Stimulated activated CD4-positive, alpha-beta T cell treated with anti-CD3 and anti-CD28 coated beads, Interleukin-12 subunit alpha, Interleukin-12 subunit beta, amount 100 ng/mL, for 48 hours (primary cell): ENCODE results near the gene NOS1AP.

Source experiments
- DNase-seq, 3 donors: peaks; one replicate each; pipeline ENCODE4 v3.0.0-alpha.2; 2020; ENCODE audit warnings: low read depth in 2 of 3, low spot score in 1 of 3

Gene NOS1AP

DNA sequence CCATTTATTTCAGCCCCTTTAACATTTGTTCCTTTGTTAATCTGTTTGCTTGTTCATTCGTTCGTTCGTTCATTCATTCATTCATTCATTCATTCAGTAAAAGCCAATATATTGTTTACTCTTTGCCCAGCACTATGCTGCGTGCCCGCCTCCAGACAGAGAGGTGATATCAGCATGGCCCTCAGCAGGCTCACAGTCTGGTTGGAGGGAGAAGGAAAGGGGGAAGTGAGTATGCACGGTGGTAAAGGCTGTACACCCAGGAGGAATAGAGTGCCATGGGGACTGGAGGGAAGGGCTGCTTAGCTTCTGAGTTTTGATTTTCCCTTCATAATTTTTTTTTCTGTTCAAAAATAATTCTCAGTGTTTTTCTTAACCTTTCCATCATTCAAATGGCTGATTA is 144.7 kb downstream of the NOS1AP start:
- no peak for DNase-seq

- no peak for DNase-seq
Measured at GRCh38 chr1:162215902-162216301, 146.4 kb downstream of the NOS1AP start.

DNA sequence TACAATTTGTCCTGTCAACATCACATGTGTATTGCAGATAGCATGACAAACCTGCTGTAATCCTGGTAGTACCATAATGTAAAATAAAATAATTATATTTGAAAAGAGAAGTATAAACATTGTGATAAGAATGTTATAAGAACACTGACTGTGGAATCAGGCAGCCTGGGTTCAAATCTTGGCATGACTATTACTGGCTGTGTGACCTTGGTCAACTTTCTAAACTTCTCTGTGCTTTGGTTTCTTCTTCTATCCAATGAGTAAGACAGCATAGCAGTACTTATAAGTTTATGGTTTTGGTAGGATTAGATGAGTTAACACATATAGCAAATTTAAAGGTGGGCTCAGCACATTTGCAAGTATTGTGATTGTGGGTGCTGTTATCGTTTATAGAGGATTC is 147.1 kb downstream of the NOS1AP start:
- DNase-seq, result no peak

GRCh38 chr1:162217706-162218105 is 148.2 kb downstream of the NOS1AP start:
- no peak for DNase-seq

GRCh38 chr1:162218546-162218945 is 149.1 kb downstream of the NOS1AP start:
- no peak for DNase-seq

DNA sequence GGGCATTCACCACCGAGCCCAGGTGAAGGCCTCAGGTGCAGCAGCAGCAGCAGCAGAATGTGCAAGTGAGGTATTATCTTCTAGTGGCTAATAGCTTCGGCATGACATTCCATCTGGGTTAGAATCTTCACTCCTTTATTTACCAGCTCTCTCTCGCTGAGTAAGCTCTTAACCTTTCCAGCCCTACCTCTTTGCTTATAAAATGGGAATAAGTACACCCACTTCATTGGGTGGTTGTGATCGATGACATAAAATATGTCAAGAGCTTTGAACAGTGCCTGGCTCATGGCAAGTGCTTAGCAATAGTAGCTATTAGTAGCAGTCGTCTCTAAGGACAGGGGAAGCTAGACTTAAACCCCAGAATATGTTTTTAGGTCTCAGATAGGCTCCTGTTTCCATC is 149.5 kb downstream of the NOS1AP start:
- no peak for DNase-seq

DNA sequence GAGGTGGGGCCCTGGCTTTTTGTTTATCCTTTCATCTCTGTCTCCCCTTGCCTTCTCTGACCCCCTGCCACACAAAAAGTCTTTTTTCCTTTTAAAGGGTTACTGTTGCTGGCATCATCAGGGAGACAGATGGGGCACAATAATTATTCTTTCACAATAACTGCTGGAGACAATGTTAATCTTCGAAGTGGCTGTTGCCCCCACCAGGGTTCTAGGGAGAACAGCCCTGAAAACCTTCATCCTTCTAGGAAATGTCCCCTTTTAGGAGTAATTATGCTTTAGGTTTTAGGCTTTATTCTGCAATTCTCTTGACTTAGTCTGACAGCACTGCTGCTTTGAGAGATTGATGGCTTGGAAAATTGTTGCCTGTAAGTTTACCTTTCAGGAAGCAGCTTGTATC is 150.0 kb downstream of the NOS1AP start:
- DNase-seq, result no peak

- DNase-seq, result no peak
Measured at GRCh38 chr1:162220009-162220539, 150.6 kb downstream of the NOS1AP start.

DNA sequence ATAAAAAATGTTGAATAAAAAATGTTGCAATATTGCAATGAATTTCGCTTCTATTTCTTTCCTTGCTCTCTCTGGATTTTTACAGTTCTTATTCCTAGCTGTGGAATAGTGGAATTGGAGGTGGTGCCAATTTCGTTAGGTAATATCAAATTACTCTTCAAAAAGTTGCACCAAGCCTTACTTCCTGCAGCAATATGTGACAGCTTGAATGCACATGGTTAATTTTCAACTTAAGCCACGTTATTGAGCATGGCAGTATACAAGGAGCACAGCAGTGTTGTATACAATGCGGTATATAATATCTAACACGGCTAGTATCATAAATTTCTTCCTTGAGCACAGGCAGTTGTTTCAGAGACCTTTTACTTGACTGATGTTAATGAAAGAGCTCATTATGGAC is 152.5 kb downstream of the NOS1AP start:
- no peak for DNase-seq

DNA sequence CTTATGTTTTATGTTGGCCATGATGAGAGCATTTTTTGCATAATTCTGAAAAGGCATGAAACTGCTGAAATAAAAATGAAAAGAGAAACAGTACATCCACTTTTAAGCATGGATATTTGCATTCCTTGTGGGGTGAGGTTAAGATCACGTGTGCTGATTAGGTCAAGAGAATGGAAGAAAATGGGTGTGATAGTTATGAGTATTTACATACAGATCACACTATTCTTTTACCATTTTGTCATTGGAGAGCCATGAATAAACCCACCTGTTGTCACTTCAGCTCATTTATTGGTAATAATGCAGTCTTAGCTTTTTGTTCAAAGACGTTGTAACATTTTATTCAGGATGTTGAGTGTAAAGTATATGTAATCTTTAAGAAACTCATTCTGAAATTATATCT is 153.2 kb downstream of the NOS1AP start:
- no peak for DNase-seq

- DNase-seq, result no peak
Measured at GRCh38 chr1:162223488-162223887, 154.0 kb downstream of the NOS1AP start.

- DNase-seq, result no peak
Measured at GRCh38 chr1:162224267-162224666, 154.8 kb downstream of the NOS1AP start.

GRCh38 chr1:162228586-162228985 is 159.1 kb downstream of the NOS1AP start:
- DNase-seq, result no peak

GRCh38 chr1:162229549-162229948 is 160.1 kb downstream of the NOS1AP start:
- no peak for DNase-seq

- DNase-seq, result no peak
Measured at GRCh38 chr1:162230096-162230495, 160.6 kb downstream of the NOS1AP start.

GRCh38 chr1:162230517-162230916 is 161.0 kb downstream of the NOS1AP start:
- DNase-seq, result no peak

GRCh38 chr1:162232034-162232711 is 162.7 kb downstream of the NOS1AP start:
- no peak for DNase-seq

- no peak for DNase-seq
Measured at GRCh38 chr1:162233066-162233465, 163.6 kb downstream of the NOS1AP start.

GRCh38 chr1:162233937-162234336 is 164.4 kb downstream of the NOS1AP start:
- no peak for DNase-seq

DNA sequence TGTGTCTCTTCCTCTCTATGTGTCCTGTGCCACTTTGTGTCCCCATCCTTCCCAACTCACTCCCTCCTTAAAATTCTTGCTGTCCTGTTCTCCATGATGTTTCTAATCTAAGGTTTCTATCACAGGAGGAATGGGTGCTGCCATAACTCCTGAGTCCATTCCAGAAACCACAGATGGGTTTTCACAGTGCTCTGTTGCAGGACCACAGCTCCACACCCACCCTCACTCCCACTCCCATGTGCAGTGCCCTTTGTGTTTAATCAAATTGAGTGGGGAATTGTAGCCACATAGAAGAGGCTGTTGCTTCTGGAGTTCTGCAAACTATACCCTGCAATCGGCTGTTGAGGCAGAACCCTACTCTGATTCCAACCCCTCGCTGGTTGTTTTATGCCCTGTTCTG is 165.1 kb downstream of the NOS1AP start:
- no peak for DNase-seq

- DNase-seq, result no peak
Measured at GRCh38 chr1:162235241-162235800, 165.8 kb downstream of the NOS1AP start.

DNA sequence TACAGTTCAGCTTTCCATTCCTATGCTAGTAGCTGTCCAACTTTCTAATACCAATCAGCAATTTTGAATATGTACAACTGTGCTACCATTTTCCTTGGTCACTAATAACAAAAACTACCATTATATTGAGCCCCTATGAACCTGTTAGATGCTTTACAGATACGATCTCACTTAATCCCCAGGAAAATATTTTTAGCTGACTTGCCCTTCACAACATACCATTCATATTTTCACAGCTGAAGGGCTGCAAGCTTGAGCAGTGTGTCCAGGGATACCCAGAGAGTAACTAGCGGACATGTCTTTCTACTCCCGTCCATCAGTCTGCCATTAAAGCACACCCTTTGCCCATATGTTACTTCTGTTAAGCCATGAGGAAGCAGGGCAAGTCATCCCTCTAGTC is 166.7 kb downstream of the NOS1AP start:
- DNase-seq, result no peak

DNA sequence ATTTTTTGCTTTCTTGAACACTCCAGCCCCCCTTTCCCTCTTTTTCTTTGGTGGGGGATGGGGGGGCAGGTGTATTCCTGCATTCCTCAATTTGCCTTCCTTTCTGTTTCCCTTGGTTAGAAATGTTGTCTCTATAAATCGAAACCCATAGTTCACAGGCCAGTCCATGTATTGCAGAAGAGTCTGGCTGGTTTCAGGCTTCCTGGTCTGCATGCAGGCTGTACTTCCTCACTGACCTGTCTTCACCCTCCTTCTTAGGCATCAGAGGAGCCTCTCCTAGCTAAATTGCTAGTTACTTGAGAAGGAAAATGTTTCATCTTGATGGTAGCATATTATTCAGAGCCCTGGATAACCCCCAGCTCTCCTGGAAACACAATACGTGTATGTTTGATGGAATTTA is 167.1 kb downstream of the NOS1AP start:
- DNase-seq, result no peak
